HAP-1 (cell line): ENCODE data around the gene LINC00305.

ENCODE experiments used
- DNase-seq, 2 experiments: peaks; one replicate each; pipeline ENCODE4 v3.0.0-alpha.2; 2016 to 2020; ENCODE audit warnings: low spot score in 2 of 2
- H3K27me3 ChIP-seq: fragments of 250-450 bp; sonication (Bioruptor Pico); 2 replicates; pipeline ENCODE4 v1.5.1; 2020; ENCODE audit warnings: low read depth, mild to moderate bottlenecking, moderate library complexity
- H3K36me3 ChIP-seq: fragments of 250-450 bp; sonication (Bioruptor Pico); replicated peaks from 2 replicates; pipeline ENCODE4 v1.5.1; 2020; ENCODE audit warnings: mild to moderate bottlenecking
- H3K4me1 ChIP-seq: fragments of 250-450 bp; sonication (Bioruptor Pico); 2 replicates; pipeline ENCODE4 v1.5.1; 2020; ENCODE audit warnings: mild to moderate bottlenecking
- H3K4me3 ChIP-seq: fragments of 250-450 bp; sonication (Bioruptor Pico); 2 replicates; pipeline ENCODE4 v1.5.1; 2020; ENCODE audit warnings: mild to moderate bottlenecking, moderate library complexity
- H3K9me3 ChIP-seq: fragments of 250-450 bp; sonication (Bioruptor Pico); 2 replicates; pipeline ENCODE4 v1.5.1; 2020; ENCODE audit warnings: mild to moderate bottlenecking, moderate library complexity
- in situ Hi-C: fragments of 300-500 bp; cut with MboI; formaldehyde crosslinking; loops from 3 replicates; pipeline ENCODE4 v1.14.3; 2020; ENCODE audit warnings: low sequenced_read_pairs, inconsistent platforms, mixed read lengths

Gene LINC00305

DNA sequence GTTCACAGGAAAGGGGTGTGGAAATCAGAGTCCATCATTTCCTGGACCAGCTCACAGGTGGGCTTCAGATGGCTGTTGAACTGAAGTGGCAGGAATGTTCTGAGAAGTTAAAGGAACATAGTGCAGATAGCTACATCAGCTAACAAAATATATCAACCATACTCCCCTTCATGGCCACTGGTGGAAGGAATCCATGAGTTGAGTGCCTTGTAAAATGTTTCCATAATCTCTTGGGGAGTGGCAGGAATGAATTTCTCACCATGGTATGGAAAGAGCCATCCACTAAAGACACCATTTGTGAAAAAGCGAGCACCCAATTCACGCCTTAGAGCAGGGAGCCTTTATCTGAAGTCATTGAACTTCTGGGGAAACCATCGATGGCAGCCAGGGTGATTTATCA, at the start of gene LINC00305:
Gene LINC00305 (minus strand): TSS at position 101 of the 400 bp plus-strand sequence.
- in situ Hi-C loops, result no loop called here
- Histone ChIP-seq H3K4me3 (no peak within 1 kb of the TSS), H3K9me3 (no peaks in the 10 kb centered on the region), H3K4me1 (peaks cover 25% of the 10 kb centered on the region), H3K27me3 (no peaks in the 10 kb centered on the region), H3K36me3 (no peaks in the 10 kb centered on the region)
- no peak for DNase-seq

- no peak for DNase-seq
- 0 out of 2 replicates have a peak, but pooled peaks cover 2% of the 10 kb centered on the region for H3K4me1 ChIP-seq
- in situ Hi-C loops, result no loop called here
- H3K4me3 ChIP-seq, result no peak overlapping the region
- H3K27me3 ChIP-seq, result no peaks in the 10 kb centered on the region
- no peaks in the 10 kb centered on the region for H3K36me3 ChIP-seq
- no peaks in the 10 kb centered on the region for H3K9me3 ChIP-seq
These were observed 42.2 kb upstream of the LINC00305 start for GRCh38 chr18:64191069-64191468.

DNA sequence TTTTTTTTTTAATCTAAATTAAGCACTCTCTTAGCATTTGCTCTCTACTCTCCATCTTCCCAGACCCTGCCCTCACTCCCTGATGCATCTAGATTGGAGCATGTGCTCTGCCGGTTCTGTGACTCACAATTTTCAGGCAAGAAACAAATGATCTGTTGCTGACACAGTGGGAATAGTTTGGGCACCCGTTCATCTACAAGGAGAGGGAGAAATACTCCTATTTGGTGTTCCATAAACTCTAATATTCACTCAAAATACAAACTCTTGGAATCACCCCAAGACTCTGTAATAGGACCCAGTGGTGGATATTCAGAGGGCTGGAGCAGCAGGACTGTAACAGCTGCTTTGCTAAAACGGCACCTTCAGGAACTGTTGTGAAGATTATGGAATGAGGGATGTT, 37.1 kb upstream of the LINC00305 start:
- Histone ChIP-seq H3K4me1 (peaks cover 13% of the 10 kb centered on the region), H3K36me3 (no peaks in the 10 kb centered on the region), H3K4me3 (no peak overlapping the region), H3K27me3 (no peaks in the 10 kb centered on the region), H3K9me3 (no peaks in the 10 kb centered on the region)
- in situ Hi-C loops, result no loop called here
- DNase-seq, result no peak

DNA sequence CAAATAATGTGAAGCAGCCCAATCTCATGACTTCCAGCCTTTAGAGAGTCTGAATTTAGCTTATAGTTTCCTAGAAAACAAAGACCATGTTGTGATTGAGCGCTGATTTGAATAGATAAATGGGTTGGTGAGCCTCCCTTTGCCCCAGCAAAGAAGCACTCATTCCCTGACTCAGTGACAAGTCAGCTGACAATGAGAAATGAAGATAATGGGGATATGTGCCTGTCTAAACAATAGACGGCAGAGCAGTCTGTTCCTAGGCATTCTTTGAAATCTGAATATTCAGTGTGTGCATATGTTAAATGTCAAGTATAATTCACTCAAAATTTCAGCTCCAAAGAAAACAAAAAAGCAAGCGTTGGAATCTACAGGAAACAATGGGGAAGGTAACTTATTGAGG, 34.8 kb upstream of the LINC00305 start:
- no peaks in the 10 kb centered on the region for H3K36me3 ChIP-seq
- H3K27me3 ChIP-seq, result no peaks in the 10 kb centered on the region

GRCh38 chr18:64180617-64181016, 31.7 kb upstream of the LINC00305 start:
- no peaks in the 10 kb centered on the region for H3K27me3 ChIP-seq
- H3K9me3 ChIP-seq, result no peaks in the 10 kb centered on the region
- in situ Hi-C loops, result no loop called here
- H3K36me3 ChIP-seq, result no peaks in the 10 kb centered on the region
- H3K4me1 ChIP-seq, result peaks cover 13% of the 10 kb centered on the region
- no peak for DNase-seq
- no peak overlapping the region for H3K4me3 ChIP-seq

More for the DNA sequence above, 34.8 kb upstream of the LINC00305 start:
- no peak overlapping the region for H3K4me3 ChIP-seq
- in situ Hi-C loops, result no loop called here
- peaks cover 13% of the 10 kb centered on the region for H3K4me1 ChIP-seq
- DNase-seq, result peak; percentile 14 to 42
- H3K9me3 ChIP-seq, result no peaks in the 10 kb centered on the region

DNA sequence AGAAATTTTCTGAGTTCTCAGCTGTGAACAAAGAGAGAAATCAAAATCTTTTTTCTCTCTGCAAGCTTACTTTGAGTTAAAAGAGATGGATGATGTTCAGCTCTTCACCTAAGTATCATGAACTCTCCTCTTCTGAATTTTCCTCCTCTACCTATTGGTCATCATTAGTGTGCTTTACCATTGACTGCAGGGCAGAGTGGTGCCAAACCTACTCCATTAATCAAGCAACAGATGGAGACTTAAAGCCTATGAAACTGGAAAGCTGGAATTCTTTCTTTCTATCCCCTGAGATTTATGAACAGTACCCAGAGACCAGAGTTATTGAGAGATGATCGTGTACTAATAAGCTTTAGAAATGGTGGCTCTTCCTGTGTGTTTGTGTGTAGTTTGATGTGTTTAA, 31.3 kb upstream of the LINC00305 start:
- no peaks in the 10 kb centered on the region for H3K27me3 ChIP-seq
- H3K4me1 ChIP-seq, result peaks cover 13% of the 10 kb centered on the region
- no peak overlapping the region for H3K4me3 ChIP-seq
- DNase-seq, result no peak
- no peaks in the 10 kb centered on the region for H3K9me3 ChIP-seq
- no peaks in the 10 kb centered on the region for H3K36me3 ChIP-seq
- in situ Hi-C loops, result no loop called here

DNA sequence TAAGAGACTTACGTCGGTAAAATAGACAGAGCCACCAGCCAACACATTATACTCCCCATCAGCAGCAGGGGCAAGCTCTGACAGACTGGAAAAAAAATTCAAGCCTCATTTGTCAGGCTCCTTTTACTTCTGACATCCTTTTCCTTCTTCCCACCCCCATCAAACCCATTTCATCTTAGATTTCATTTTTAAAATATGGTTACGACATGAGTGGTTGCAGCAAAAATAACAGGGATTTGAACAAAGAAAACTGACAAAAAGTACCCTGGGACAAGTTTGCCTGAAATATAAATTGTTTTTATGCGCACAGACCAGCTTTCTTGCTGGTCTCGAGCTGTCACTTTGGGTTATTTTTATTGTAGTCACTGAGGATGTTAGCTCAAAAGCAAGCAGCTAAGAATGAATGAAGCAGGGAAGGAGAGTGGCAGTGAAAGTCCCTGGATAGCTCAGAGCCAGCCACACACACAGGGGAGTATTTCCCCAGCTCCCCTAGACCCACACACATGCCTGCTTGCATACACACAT, 30.7 kb upstream of the LINC00305 start:
- in situ Hi-C loops, result no loop called here
- Histone ChIP-seq H3K27me3 (no peaks in the 10 kb centered on the region), H3K4me3 (no peak overlapping the region), H3K4me1 (peaks cover 13% of the 10 kb centered on the region), H3K36me3 (no peaks in the 10 kb centered on the region), H3K9me3 (no peaks in the 10 kb centered on the region)
- DNase-seq, result no peak

DNA sequence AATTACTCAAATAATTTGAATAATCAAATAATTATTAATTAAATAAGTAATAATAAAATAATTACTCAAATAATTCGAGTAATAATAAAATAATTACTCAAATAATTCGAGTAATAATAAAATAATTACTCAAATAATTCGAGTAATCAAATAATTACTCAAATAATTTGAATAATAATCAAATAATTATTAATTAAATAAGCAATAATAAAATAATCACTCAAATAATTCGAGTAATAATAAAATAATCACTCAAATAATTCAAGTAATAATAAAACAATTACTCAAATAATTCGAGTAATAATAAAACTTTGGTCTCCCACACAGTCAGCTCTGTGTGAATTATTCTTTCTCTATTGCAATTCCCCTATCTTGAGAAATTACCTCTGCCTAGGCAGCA, 30.0 kb upstream of the LINC00305 start:
- no peak for DNase-seq
- in situ Hi-C loops, result no loop called here
- no peaks in the 10 kb centered on the region for H3K36me3 ChIP-seq
- H3K9me3 ChIP-seq, result no peaks in the 10 kb centered on the region
- H3K4me3 ChIP-seq, result no peak overlapping the region
- H3K27me3 ChIP-seq, result no peaks in the 10 kb centered on the region
- peaks cover 6% of the 10 kb centered on the region for H3K4me1 ChIP-seq

DNA sequence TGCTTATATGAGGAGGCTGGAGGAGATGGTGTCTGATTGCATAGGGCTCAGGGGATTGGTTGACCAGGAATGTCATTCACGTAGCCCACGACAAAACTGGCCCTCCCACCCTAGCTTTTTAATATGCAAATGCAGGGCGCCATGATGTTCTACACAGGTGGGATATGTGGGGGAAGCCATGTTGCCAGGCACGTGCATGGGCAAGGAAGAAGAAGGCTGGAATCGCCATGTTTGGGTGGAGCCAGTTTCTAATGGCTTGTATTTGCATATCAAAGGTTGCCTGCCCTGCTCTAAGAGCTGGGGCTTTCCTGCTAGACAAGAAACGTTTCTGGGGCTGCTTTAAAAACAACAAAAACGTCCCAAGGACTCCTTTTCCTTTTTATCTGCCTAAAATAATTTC, 26.5 kb upstream of the LINC00305 start:
- Histone ChIP-seq H3K36me3 (no peaks in the 10 kb centered on the region), H3K9me3 (no peaks in the 10 kb centered on the region), H3K4me3 (no peak overlapping the region), H3K27me3 (no peaks in the 10 kb centered on the region), H3K4me1 (no peaks in the 10 kb centered on the region)
- peak in 1 of 2 experiments; percentile 18 for DNase-seq
- in situ Hi-C loops, result no loop called here

- Histone ChIP-seq H3K4me3 (no peak overlapping the region), H3K36me3 (no peaks in the 10 kb centered on the region), H3K9me3 (no peaks in the 10 kb centered on the region), H3K4me1 (peaks cover 14% of the 10 kb centered on the region), H3K27me3 (no peaks in the 10 kb centered on the region)
- in situ Hi-C loops, result no loop called here
- DNase-seq, result no peak
These were observed 22.7 kb upstream of the LINC00305 start for GRCh38 chr18:64171576-64171975.

GRCh38 chr18:64167408-64167925, 18.6 kb upstream of the LINC00305 start:
- Histone ChIP-seq H3K4me1 (peaks cover 15% of the 10 kb centered on the region), H3K36me3 (no peaks in the 10 kb centered on the region), H3K9me3 (no peaks in the 10 kb centered on the region), H3K27me3 (no peaks in the 10 kb centered on the region), H3K4me3 (no peak overlapping the region)
- in situ Hi-C loops, result no loop called here
- DNase-seq, result peak in 1 of 2 experiments; percentile 62

- no peaks in the 10 kb centered on the region for H3K27me3 ChIP-seq
- DNase-seq, result no peak
- in situ Hi-C loops, result no loop called here
- H3K9me3 ChIP-seq, result no peaks in the 10 kb centered on the region
- H3K36me3 ChIP-seq, result no peaks in the 10 kb centered on the region
- no peak overlapping the region for H3K4me3 ChIP-seq
- peaks cover 15% of the 10 kb centered on the region for H3K4me1 ChIP-seq
These were observed 17.0 kb upstream of the LINC00305 start for GRCh38 chr18:64165906-64166305.

DNA sequence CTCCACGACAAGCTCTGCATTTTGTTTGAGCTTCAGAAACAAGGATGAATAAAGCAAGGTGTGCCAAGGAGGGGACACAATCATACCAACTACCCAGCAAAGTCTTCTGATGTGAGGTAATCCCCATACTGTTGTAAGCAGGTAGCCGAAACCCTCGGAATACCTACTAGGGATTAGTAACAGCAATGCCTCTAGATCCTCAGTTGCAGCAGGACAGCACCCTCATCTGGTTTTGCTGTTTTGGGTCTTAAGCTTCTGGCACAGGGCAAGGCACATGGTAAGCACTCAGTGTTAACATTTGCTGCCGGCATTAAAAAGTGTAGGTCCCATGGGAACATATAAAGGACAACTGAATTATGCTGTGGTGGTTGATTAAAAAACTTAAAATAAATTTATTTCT, 16.0 kb upstream of the LINC00305 start:
- DNase-seq, result no peak
- in situ Hi-C loops, result no loop called here

GRCh38 chr18:64149916-64150438, 1.1 kb upstream of the LINC00305 start:
- Histone ChIP-seq H3K36me3 (no peaks in the 10 kb centered on the region), H3K4me1 (peaks cover 28% of the 10 kb centered on the region), H3K9me3 (no peaks in the 10 kb centered on the region), H3K4me3 (no peak overlapping the region), H3K27me3 (no peaks in the 10 kb centered on the region)
- peak in 1 of 2 experiments; percentile 42 for DNase-seq
- in situ Hi-C loops, result no loop called here

More for the DNA sequence above, 16.0 kb upstream of the LINC00305 start:
- no peaks in the 10 kb centered on the region for H3K27me3 ChIP-seq
- no peaks in the 10 kb centered on the region for H3K9me3 ChIP-seq
- no peaks in the 10 kb centered on the region for H3K36me3 ChIP-seq
- H3K4me1 ChIP-seq, result peaks cover 15% of the 10 kb centered on the region
- H3K4me3 ChIP-seq, result no peak overlapping the region

GRCh38 chr18:64142904-64143303, 6.0 kb downstream of the LINC00305 start:
- H3K4me3 ChIP-seq, result no peak overlapping the region
- H3K27me3 ChIP-seq, result no peaks in the 10 kb centered on the region
- peaks cover 14% of the 10 kb centered on the region for H3K4me1 ChIP-seq
- H3K36me3 ChIP-seq, result no peaks in the 10 kb centered on the region
- DNase-seq, result no peak
- no peaks in the 10 kb centered on the region for H3K9me3 ChIP-seq
- in situ Hi-C loops, result no loop called here
